ENCODE results near the gene SPACA4. TPM values are rescaled to one million over a fixed set of nuclear protein-coding genes. Genes with fewer than 3 reads are reported as not detected.

The SPACA4 gene
- total RNA-seq, 4 donors from 2014 or later: 0.67 TPM; not detected in 3

- Histone ChIP-seq H3K27me3 (no peaks in the 10 kb centered on the region), H3K9me3 (no peaks in the 10 kb centered on the region), H3K4me1 (peaks cover 0 to 10% of the 10 kb centered on the region in 2 donors), H3K4me3 (replicated peaks in 1 of 3) (no peak overlapping the region), H3K27ac (no peak overlapping the region), H3K36me3 (no peaks in the 10 kb centered on the region)
- WGBS, 2 donors: 94 to 98% methylated on average over 3 of the region's 3 CpGs
- TF ChIP-seq POLR2A (IDR thresholded peaks at IDR 0.05): no peak
- TF ChIP-seq CTCF (IDR thresholded peaks at IDR 0.05): no peak
- intact Hi-C loops (cut with DNase I): loop anchor here (5.0 kb wide), 1 partner anchor 80 kb away; no protein-coding TSS in a partner anchor
- DNase-seq: no peak
Measured at GRCh38 chr19:48587387-48587786, 19.2 kb upstream of the SPACA4 start.

GRCh38 chr19:48588670-48589401 lies 17.7 kb upstream of the SPACA4 start:
- H3K4me3 ChIP-seq (replicated peaks in 1 of 3): peak overlapping the region in 1 of 3 donors; percentile 24

GRCh38 chr19:48591021-48591420 lies 15.5 kb upstream of the SPACA4 start:
- Histone ChIP-seq H3K4me3 (replicated peaks in 1 of 3) (no peak overlapping the region), H3K36me3 (no peaks in the 10 kb centered on the region), H3K27ac (no peak overlapping the region), H3K4me1 (peaks cover 0 to 3% of the 10 kb centered on the region in 2 donors), H3K27me3 (no peaks in the 10 kb centered on the region), H3K9me3 (no peaks in the 10 kb centered on the region)
- intact Hi-C loops (cut with DNase I): no loop called here
- TF ChIP-seq CTCF (IDR thresholded peaks at IDR 0.05) (no peak), POLR2A (IDR thresholded peaks at IDR 0.05) (no peak)
- DNase-seq: no peak
- 85 to 90% methylated on average over 5 of the region's 5 CpGs for WGBS, 2 donors

More at GRCh38 chr19:48588670-48589401, 17.7 kb upstream of the SPACA4 start:
- Histone ChIP-seq H3K9me3 (no peaks in the 10 kb centered on the region), H3K4me1 (peaks cover 0 to 6% of the 10 kb centered on the region in 2 donors), H3K27ac (no peak overlapping the region), H3K27me3 (no peaks in the 10 kb centered on the region), H3K36me3 (no peaks in the 10 kb centered on the region)
- TF ChIP-seq POLR2A (IDR thresholded peaks at IDR 0.05) (no peak), CTCF (IDR thresholded peaks at IDR 0.05) (peak; percentile 66 to 96 (median 92))
- intact Hi-C loops (cut with DNase I): loop anchor here (5.0 kb wide), 1 partner anchor 82 kb away; no protein-coding TSS in a partner anchor
- 6% methylated on average over 34 to 35 of the region's 36 CpGs for WGBS, 2 donors
- peak; percentile 91 to 93 for DNase-seq

GRCh38 chr19:48595171-48595570 lies 11.4 kb upstream of the SPACA4 start:
- H3K9me3 ChIP-seq: no peaks in the 10 kb centered on the region
- DNase-seq: no peak
- intact Hi-C loops (cut with DNase I): no loop called here
- H3K36me3 ChIP-seq: no peaks in the 10 kb centered on the region
- no peaks in the 10 kb centered on the region for H3K27me3 ChIP-seq
- WGBS, 2 donors: 89 to 92% methylated on average over 9 of the region's 9 CpGs
- H3K27ac ChIP-seq: no peak overlapping the region
- TF ChIP-seq POLR2A (IDR thresholded peaks at IDR 0.05): no peak
- no peak for TF ChIP-seq CTCF (IDR thresholded peaks at IDR 0.05)
- no peaks in the 10 kb centered on the region for H3K4me1 ChIP-seq
- H3K4me3 ChIP-seq (replicated peaks in 1 of 3): no peak overlapping the region

GRCh38 chr19:48595833-48596232 lies 10.7 kb upstream of the SPACA4 start:
- TF ChIP-seq CTCF (IDR thresholded peaks at IDR 0.05) (no peak), POLR2A (IDR thresholded peaks at IDR 0.05) (no peak)
- DNase-seq: no peak
- WGBS, 2 donors: 72 to 88% methylated on average over 6 of the region's 6 CpGs

More at GRCh38 chr19:48595833-48596232, 10.7 kb upstream of the SPACA4 start:
- no peaks in the 10 kb centered on the region for H3K36me3 ChIP-seq
- no peaks in the 10 kb centered on the region for H3K9me3 ChIP-seq
- no peak overlapping the region for H3K4me3 ChIP-seq (replicated peaks in 1 of 3)
- intact Hi-C loops (cut with DNase I): no loop called here
- H3K4me1 ChIP-seq: no peaks in the 10 kb centered on the region
- no peaks in the 10 kb centered on the region for H3K27me3 ChIP-seq
- no peak overlapping the region for H3K27ac ChIP-seq
